GM18951 (cell line): ENCODE results near the gene NCBP3.

Experiments
- POLR2A ChIP-seq: IDR thresholded peaks from 4 replicates; pipeline ENCODE4 v1.6.1; 2011; ENCODE audit warnings: mild to moderate bottlenecking; ENCODE audit not compliant: insufficient read length, insufficient read depth; ENCODE audit errors: extremely low read depth
- in situ Hi-C: fragments of 300-500 bp; cut with MboI; formaldehyde crosslinking; loops from one replicate; pipeline ENCODE4 v1.12.0; 2022; ENCODE audit warnings: low sequenced_read_pairs, mixed read lengths, inconsistent platforms; ENCODE audit not compliant: unreplicated experiment

Gene NCBP3

GRCh38 chr17:3771140-3771539 lies 74.9 kb downstream of the NCBP3 start:
- no peak for TF ChIP-seq POLR2A
- in situ Hi-C loops = no loop called here

- TF ChIP-seq POLR2A = no peak
Observed at GRCh38 chr17:3770466-3770865, 75.6 kb downstream of the NCBP3 start.

GRCh38 chr17:3768769-3769168 lies 77.3 kb downstream of the NCBP3 start:
- no peak for TF ChIP-seq POLR2A
- in situ Hi-C loops = no loop called here

More at GRCh38 chr17:3770466-3770865, 75.6 kb downstream of the NCBP3 start:
- in situ Hi-C loops = no loop called here

GRCh38 chr17:3768341-3768740 lies 77.7 kb downstream of the NCBP3 start:
- in situ Hi-C loops = no loop called here

GRCh38 chr17:3766779-3767178 lies 79.3 kb downstream of the NCBP3 start:
- TF ChIP-seq POLR2A = no peak
- in situ Hi-C loops = no loop called here

More at GRCh38 chr17:3768341-3768740, 77.7 kb downstream of the NCBP3 start:
- TF ChIP-seq POLR2A = no peak

- TF ChIP-seq POLR2A = no peak
- in situ Hi-C loops = no loop called here
Observed at GRCh38 chr17:3765981-3766380, 80.1 kb downstream of the NCBP3 start.

- in situ Hi-C loops = no loop called here
- no peak for TF ChIP-seq POLR2A
Observed at GRCh38 chr17:3763777-3764170, 82.3 kb downstream of the NCBP3 start.

- in situ Hi-C loops = no loop called here
- TF ChIP-seq POLR2A = no peak
Observed at GRCh38 chr17:3762922-3763776, 82.9 kb downstream of the NCBP3 start.

- in situ Hi-C loops = no loop called here
- TF ChIP-seq POLR2A = no peak
Observed at GRCh38 chr17:3761918-3762380, 84.1 kb downstream of the NCBP3 start.

- in situ Hi-C loops = no loop called here
- TF ChIP-seq POLR2A = no peak
Observed at GRCh38 chr17:3761036-3761917, 84.8 kb downstream of the NCBP3 start.

GRCh38 chr17:3759597-3760216 lies 86.3 kb downstream of the NCBP3 start:
- no peak for TF ChIP-seq POLR2A

GRCh38 chr17:3755335-3756030 lies 90.6 kb downstream of the NCBP3 start:
- TF ChIP-seq POLR2A = no peak
- in situ Hi-C loops = no loop called here

More at GRCh38 chr17:3759597-3760216, 86.3 kb downstream of the NCBP3 start:
- in situ Hi-C loops = no loop called here
